ENCODE measurements around the gene ABCC11. TPM values are rescaled to one million over a fixed set of nuclear protein-coding genes. Genes with fewer than 3 reads are reported as not detected.
"Not testable (repeated sequence)": the region's sequence is repeated elsewhere in the genome, so short reads cannot be mapped to it uniquely, and the experiment has no call there.

ABCC11 gene
- total RNA-seq, 2 experiments from 2014 or later: 0.14 to 0.16 TPM

DNA sequence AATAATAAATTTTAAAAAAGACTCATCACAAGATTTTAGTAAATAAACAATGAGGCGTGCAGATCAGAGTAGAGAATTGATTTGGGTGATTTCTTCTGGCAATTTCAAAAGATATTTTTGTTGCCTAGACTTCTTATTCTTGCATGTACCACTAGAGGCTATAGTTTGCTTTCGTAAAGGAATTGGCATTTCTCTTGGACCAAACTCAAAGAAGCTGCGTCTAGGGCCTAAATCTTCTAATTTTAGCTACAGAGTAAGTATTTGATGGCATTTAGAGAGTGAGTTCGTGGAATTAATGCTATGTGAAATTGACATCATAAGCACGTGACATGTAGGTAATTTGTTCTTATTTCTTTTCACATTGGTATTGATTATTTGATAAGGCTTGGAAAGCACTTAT lies 24.4 kb upstream of the ABCC11 start:
- H3K4me1 Mint-ChIP-seq: peaks cover 6% of the 10 kb centered on the region
- H3K27me3 Mint-ChIP-seq: no peaks in the 10 kb centered on the region
- no peaks in the 10 kb centered on the region for H3K9me3 Mint-ChIP-seq
- H3K27ac Mint-ChIP-seq: no peak overlapping the region
- H3K36me3 Mint-ChIP-seq: peaks cover 7% of the 10 kb centered on the region
- DNase-seq: no peak
- H3K4me3 Mint-ChIP-seq: no peak overlapping the region

DNA sequence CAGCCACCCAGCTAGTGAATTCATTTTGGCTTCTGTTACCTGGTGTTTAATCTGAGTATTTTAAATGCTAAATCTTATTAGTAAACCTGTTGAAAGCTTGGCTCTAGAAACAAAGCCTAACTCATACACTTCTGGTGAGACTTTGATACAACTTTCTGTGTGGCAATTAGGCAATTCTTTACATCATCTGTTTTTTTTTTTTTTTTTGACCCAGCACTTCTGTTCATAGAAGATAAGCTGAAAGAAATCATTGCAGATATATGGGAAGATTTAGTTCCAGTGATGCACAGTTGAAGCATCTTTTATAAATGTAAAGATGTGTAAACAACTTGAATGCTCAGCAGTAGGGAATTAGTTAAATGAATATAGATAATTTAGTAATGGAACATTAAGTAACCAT lies 21.7 kb upstream of the ABCC11 start:
- H3K36me3 Mint-ChIP-seq: peaks cover 19% of the 10 kb centered on the region
- peaks cover 8% of the 10 kb centered on the region for H3K4me1 Mint-ChIP-seq
- no peak overlapping the region for H3K27ac Mint-ChIP-seq
- H3K27me3 Mint-ChIP-seq: no peaks in the 10 kb centered on the region
- H3K4me3 Mint-ChIP-seq: no peak overlapping the region
- no peaks in the 10 kb centered on the region for H3K9me3 Mint-ChIP-seq
- no peak for DNase-seq

DNA sequence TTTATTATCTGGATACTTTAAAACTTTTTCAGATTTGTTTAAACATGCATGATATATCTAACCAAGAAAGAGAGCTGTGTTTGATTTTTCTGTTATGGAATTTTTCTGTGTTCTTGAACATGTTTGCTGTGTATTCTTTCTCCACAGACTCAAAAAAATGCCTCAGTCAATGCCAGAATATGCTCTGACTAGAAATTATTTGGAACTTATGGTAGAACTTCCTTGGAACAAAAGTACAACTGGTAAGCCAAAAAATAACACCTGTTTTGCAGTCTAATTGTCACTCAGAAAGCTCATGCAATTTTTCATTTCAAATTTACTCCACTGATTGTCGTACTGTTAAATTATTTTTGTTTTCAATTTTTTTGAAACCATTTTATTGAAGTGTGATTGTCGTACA lies 15.3 kb upstream of the ABCC11 start:
- Mint-ChIP-seq H3K4me3 (no peak overlapping the region), H3K4me1 (peaks cover 3% of the 10 kb centered on the region), H3K27ac (no peak overlapping the region), H3K9me3 (peaks cover 7% of the 10 kb centered on the region), H3K27me3 (no peaks in the 10 kb centered on the region), H3K36me3 (peaks cover 56% of the 10 kb centered on the region)
- DNase-seq: no peak

DNA sequence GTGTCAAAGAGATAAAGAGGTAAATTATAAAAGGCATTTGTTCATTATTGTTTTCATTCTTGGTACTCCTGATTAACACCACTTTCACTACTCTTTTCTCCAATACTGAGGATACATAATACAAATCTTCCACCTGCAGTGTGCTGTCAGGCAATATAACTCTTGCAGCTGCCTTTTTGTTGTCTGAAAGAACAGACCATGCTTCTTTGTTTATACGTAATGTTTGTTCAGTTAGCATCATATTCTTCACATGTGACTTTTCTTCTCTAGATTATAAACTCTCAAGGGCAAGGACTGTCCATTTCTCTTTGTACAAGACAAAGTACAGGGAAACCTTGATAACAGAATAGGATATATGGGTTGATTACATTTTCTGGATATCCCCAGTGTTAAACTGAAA lies 14.2 kb upstream of the ABCC11 start:
- Mint-ChIP-seq H3K9me3 (peaks cover 7% of the 10 kb centered on the region), H3K27me3 (no peaks in the 10 kb centered on the region), H3K27ac (no peak overlapping the region), H3K4me1 (peaks cover 2% of the 10 kb centered on the region), H3K4me3 (no peak overlapping the region), H3K36me3 (peaks cover 53% of the 10 kb centered on the region)
- DNase-seq: no peak

DNA sequence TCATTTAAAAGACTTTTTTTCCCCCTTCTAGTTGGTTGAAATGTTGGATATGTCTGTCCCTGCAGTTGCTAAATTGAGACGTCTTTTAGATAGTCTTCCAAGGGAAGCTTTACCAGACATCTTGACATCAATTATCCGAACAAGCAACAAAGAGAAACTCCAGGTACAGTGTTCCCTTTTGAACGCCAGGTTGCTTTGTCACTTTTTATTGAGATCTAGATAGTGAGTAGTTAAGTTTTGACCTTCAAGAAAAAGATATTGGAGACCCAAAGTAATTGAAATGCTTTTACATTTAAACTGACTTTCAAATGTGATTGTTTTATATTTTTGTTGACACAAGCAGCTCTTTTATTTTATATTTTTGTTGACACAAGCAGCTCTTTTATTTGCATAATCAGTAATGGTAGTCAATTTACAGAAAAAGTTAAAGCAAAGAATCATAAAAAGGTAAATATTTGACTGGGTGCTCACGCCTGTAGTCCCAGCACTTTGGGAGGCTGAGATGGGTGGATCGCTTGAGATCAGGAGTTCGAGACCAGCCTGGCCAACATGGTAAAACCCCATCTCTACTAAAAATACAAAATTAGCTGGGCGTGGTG lies 9.3 kb upstream of the ABCC11 start:
- peaks cover 35% of the 10 kb centered on the region for H3K36me3 Mint-ChIP-seq
- H3K4me3 Mint-ChIP-seq: no peak overlapping the region
- peaks cover 2% of the 10 kb centered on the region for H3K4me1 Mint-ChIP-seq
- H3K27me3 Mint-ChIP-seq: no peaks in the 10 kb centered on the region
- DNase-seq: no peak
- no peaks in the 10 kb centered on the region for H3K9me3 Mint-ChIP-seq
- H3K27ac Mint-ChIP-seq: peak overlapping the region; percentile 14

DNA sequence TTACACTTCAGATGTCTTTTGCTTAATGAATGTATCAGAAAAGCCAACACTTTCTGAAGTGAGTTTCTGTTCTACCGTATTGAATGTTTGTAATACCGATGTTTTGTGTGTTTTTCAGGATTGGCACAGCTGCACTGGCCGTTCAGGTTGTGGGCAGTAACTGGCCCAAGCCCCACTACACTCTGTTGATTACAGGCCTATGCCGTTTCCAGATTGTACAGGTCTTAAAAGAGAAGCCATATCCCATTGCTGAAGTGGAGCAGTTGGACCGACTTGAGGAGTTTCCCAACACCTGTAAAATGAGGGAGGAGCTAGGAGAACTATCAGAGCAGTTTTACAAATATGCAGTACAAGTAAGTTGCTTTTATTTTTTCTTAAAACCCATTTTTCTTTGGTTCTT lies 4.7 kb upstream of the ABCC11 start:
- H3K27me3 Mint-ChIP-seq: no peaks in the 10 kb centered on the region
- H3K36me3 Mint-ChIP-seq: peaks cover 14% of the 10 kb centered on the region
- H3K4me3 Mint-ChIP-seq: no peak overlapping the region
- H3K27ac Mint-ChIP-seq: no peak overlapping the region
- H3K9me3 Mint-ChIP-seq: no peaks in the 10 kb centered on the region
- DNase-seq: no peak
- peaks cover 20% of the 10 kb centered on the region for H3K4me1 Mint-ChIP-seq

DNA sequence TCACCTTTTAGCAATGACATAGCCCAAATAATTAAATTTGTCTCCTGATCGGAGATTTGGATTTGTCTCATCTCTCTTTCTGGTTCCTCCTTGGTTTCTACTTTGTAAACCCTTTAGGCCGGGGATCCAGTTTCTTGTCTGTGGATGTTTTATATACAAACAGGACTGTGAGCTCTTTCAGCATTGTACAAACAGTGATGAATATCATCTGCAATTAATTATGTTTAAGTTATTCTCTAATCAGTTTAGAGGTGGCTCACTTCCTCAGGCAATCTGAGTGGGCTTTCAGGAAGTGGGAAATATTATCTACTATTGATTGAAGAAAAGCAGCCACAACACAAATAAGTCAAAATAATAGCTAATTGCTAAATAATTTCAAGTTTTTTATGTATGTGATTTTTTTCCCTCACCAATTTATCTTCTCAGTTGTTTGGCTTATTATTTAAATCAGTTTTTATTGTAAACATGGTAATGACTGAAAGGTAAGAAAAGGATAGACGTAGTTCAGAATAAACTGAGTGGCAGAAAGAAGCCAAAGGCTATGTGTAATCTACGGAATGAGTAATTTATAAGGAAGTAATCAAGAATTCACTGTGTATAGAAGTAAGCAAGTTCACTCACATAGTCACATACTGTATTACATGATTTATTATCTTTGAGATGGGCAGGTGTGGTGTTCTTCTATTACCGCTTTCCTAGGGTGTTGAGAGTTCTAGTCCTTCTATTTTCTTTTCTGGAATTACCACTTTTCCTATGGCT lies 3.4 kb upstream of the ABCC11 start:
- H3K4me3 Mint-ChIP-seq: no peak overlapping the region
- H3K36me3 Mint-ChIP-seq: peaks cover 11% of the 10 kb centered on the region
- no peak overlapping the region for H3K27ac Mint-ChIP-seq
- H3K9me3 Mint-ChIP-seq: no peaks in the 10 kb centered on the region
- no peak for DNase-seq
- no peaks in the 10 kb centered on the region for H3K27me3 Mint-ChIP-seq
- H3K4me1 Mint-ChIP-seq: peaks cover 29% of the 10 kb centered on the region

DNA sequence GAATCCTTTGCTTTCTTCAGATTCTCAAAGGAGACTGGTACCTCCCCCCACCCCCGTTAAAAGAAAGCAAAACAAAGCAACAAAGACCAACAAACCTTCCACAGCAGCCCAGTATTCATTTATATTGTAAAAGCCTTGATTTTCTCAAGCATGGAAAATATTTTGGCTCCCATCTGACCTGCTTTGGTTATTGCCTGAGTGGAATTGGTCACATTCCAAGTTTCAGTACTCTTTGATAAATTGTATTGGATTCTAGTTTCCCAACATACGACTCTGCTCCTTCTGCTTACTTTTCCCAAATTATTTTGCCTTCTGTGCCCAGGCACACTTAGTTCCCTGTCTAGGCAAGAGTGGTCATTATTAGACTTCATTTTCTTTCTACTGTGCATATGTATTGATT lies 1.3 kb downstream of the ABCC11 start:
- Mint-ChIP-seq H3K4me3 (peak overlapping the region; percentile 89), H3K36me3 (peaks cover 7% of the 10 kb centered on the region), H3K4me1 (peaks cover 26% of the 10 kb centered on the region), H3K27ac (no peak overlapping the region), H3K27me3 (no peaks in the 10 kb centered on the region), H3K9me3 (no peaks in the 10 kb centered on the region)
- DNase-seq: no peak

DNA sequence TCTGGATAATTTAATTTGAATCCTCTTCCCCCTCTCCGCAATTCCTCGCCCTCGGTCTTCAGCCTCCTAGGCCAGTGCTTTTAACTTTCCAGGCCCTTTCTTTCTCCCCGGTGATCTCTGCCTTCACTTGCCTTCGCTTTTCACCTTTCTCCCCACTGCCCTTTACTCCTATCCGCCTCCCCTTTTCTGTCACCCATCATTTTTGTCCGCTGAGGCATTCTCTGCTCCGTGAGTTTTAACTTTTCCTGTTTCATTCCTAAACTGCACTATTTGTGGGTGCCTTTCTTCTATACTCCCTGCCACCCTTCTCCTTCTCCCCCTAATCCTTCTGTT lies 2.5 kb downstream of the ABCC11 start:
- peaks cover 7% of the 10 kb centered on the region for H3K36me3 Mint-ChIP-seq
- no peak for DNase-seq
- H3K9me3 Mint-ChIP-seq: peaks cover 5% of the 10 kb centered on the region
- no peaks in the 10 kb centered on the region for H3K27me3 Mint-ChIP-seq
- peak overlapping the region; percentile 88 for H3K27ac Mint-ChIP-seq
- H3K4me3 Mint-ChIP-seq: peak overlapping the region; percentile 89
- H3K4me1 Mint-ChIP-seq: peaks cover 23% of the 10 kb centered on the region

DNA sequence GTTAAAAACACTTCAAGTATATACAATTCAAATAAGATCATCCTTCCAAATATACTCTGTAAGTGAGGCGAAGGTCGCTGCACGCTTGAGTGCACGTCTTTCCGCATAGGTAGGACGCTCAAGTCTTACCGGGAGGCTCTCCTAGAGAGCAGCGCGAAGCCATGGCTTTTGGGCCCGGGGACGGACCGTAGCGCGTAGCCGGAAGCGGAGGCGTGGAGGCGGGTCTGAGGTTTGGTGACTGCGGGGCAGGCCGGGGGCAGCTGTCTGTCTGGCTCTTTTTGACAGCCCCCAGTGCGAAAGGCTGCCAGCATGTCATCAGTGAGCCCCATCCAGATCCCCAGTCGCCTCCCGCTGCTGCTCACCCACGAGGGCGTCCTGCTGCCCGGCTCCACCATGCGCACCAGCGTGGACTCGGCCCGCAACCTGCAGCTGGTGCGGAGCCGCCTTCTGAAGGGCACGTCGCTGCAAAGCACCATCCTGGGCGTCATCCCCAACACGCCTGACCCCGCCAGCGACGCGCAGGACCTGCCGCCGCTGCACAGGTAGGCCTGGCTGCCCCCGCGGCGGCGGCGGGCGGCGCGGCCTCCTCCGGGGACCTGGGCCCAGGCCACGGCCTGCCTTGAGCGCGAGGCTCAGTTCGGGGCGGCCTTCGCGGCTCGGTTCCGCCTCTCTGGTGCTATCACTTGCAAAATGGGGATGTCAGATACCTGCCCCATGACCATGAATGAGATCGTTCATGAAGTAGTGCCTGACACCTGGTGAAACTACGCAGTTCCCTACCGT lies 3.1 kb downstream of the ABCC11 start, which contains the start of gene LONP2:
TSS of gene LONP2 (plus strand) at position 221 of the 783 bp plus-strand sequence. CDS start at position 310, 89 bp downstream.
- DNase-seq: peak; percentile 94
- Mint-ChIP-seq H3K4me3 (peak within 1 kb of the TSS; percentile 89), H3K9me3 (peaks cover 6% of the 10 kb centered on the region), H3K27ac (peak within 1 kb of the TSS; percentile 88), H3K36me3 (peaks cover 7% of the 10 kb centered on the region), H3K27me3 (no peaks in the 10 kb centered on the region), H3K4me1 (peaks cover 23% of the 10 kb centered on the region)

DNA sequence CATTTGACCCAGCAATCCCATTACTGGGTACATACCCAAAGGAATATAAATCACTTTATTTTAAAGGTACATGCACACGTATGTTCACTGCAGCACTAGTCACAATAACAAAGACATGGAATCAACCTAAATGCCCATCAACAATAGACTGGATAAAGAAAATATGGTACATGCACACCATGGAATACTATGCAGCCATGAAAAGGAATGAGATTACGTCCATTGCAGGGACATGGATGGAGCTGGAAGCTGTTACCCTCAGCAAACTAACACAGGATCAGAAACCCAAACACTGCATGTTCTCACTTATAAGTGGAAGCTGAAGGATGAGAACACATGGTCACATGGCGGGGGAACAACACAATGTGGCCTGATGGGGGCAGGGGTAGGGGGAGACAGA lies 7.2 kb downstream of the ABCC11 start:
- not testable (repeated sequence) for H3K36me3 Mint-ChIP-seq, DNase-seq, H3K4me1 Mint-ChIP-seq, H3K4me3 Mint-ChIP-seq, H3K27me3 Mint-ChIP-seq, H3K27ac Mint-ChIP-seq, H3K9me3 Mint-ChIP-seq

DNA sequence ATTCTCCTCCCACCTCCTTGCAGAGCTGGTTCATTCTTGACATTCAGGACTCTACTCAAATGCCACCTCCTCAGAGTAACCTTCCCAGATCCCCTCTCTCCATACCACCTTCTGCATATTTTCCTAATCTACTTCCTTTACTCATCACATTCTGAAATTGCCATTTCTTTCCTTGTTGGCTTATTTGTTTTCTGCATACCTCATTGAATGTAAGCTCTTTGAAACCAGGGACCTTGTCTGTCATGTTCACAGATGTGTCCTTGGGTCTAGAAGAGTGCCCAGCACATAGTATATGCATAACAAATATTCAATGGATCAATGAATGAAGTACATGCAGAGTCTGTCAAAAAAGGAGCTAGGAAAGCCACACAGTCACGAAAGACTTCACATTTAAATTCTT lies 11.1 kb downstream of the ABCC11 start:
- Mint-ChIP-seq H3K27me3 (no peaks in the 10 kb centered on the region), H3K9me3 (peaks cover 6% of the 10 kb centered on the region), H3K36me3 (no peaks in the 10 kb centered on the region), H3K4me1 (peaks cover 17% of the 10 kb centered on the region), H3K27ac (no peak overlapping the region), H3K4me3 (no peak overlapping the region)
- DNase-seq: no peak

DNA sequence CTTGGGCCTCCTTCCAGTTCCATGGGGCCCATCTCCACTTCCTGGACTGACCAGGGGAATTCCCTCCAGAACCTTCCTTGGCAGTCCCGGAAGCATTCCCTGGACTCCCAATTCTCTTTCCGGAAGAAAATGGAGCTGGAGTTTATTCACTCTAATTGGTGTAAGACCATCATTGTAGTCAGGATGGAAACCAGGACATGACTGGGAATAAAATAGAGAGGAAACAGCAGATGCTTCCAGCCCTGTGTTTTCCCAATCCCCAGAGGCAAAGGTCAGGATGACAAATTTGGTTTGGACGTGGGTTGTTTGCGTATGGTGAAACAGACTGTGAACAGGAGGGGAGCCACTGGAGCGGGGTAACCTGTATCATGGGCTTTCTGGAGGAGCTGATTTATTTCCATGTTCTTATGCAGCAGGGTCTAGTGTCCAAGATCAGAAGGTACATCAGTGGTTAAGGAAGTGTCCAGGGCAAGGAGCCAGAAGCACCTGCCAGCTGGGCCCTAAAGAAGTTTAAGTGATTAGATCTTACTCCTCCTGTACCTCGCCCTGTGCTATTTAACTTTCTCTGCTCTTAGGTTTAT lies 11.7 kb downstream of the ABCC11 start:
- no peak overlapping the region for H3K27ac Mint-ChIP-seq
- H3K36me3 Mint-ChIP-seq: no peaks in the 10 kb centered on the region
- H3K4me3 Mint-ChIP-seq: no peak overlapping the region
- peaks cover 6% of the 10 kb centered on the region for H3K9me3 Mint-ChIP-seq
- H3K4me1 Mint-ChIP-seq: peaks cover 17% of the 10 kb centered on the region
- H3K27me3 Mint-ChIP-seq: no peaks in the 10 kb centered on the region
- DNase-seq: no peak

DNA sequence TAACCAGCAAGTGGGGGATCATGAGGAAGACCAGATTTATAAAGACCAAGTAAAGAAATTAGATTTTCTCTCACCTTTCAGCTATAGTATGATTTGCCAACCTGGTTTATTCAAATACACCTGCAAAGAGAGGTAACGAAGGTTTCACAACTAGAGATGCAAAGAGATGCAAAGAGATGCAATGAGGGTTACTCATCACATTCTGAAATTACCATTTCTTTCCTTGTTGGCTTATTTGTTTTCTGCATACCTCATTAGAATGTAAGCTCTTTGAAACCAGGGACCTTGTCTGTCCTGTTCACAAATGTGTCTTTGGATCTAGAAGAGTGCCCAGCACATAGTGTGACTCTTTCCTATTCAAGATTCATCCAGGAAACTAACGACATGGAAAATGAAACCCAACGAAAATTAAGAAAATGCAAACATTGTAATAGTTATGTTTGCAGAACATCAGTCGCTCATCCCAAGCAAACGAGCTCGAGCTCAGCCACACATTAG lies 12.2 kb downstream of the ABCC11 start:
- H3K4me1 Mint-ChIP-seq: peaks cover 17% of the 10 kb centered on the region
- no peaks in the 10 kb centered on the region for H3K27me3 Mint-ChIP-seq
- H3K9me3 Mint-ChIP-seq: peaks cover 4% of the 10 kb centered on the region
- no peak for DNase-seq
- no peaks in the 10 kb centered on the region for H3K36me3 Mint-ChIP-seq
- H3K27ac Mint-ChIP-seq: no peak overlapping the region
- no peak overlapping the region for H3K4me3 Mint-ChIP-seq

DNA sequence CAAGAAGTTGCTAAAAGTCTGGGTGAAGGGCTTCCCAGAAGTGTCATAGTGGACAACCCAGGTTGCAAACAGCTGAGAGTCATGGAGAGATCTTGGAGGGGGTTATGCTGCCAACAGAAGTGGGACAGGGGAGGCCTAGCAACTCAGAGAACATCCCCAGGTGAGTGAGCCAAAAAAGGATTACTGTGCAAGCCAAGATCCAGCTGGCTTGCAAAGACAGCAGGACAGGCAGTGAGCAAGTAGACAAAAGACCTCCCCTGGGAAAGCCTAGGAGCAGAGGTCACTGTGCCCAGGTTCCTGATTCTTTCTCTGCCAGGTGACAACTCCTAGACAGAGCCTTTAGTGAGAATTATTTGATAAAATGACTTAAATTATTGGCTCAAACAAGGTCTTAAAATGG lies 12.7 kb downstream of the ABCC11 start:
- Mint-ChIP-seq H3K9me3 (no peaks in the 10 kb centered on the region), H3K4me3 (no peak overlapping the region), H3K27ac (no peak overlapping the region), H3K36me3 (no peaks in the 10 kb centered on the region), H3K27me3 (no peaks in the 10 kb centered on the region), H3K4me1 (peaks cover 17% of the 10 kb centered on the region)
- DNase-seq: no peak
